ENCODE data around the gene GALNT1. TPM values are rescaled to one million over a fixed set of nuclear protein-coding genes. Genes with fewer than 3 reads are reported as not detected.

Gene GALNT1
- total and polyA plus RNA-seq, 4 experiments from 2014 or later: 27.9 to 33.0 (median 31.2) TPM

GRCh38 chr18:35733408-35733807 is 151.9 kb downstream of the GALNT1 start:
- intact Hi-C loops (cut with micrococcal nuclease): no loop called here
- H3K27me3 Mint-ChIP-seq: peaks cover 1 to 2% of the 10 kb centered on the region in 2 donors
- H3K4me3 ChIP-seq (ENCODE audit: low read length in 2 of 2): no peak overlapping the region
- H3K27ac ChIP-seq (ENCODE audit: low read depth, low read length): no peak overlapping the region
- ChIA-PET CTCF (ENCODE audit: partially characterized antibody) (interaction anchor here (1.1 kb wide), 1 partner anchor 11 kb away, joined by 3 read pairs; no protein-coding TSS in a partner anchor), POLR2A (ENCODE audit: partially characterized antibody) (no interaction called here)
- H3K4me1 ChIP-seq (ENCODE audit: insufficient read depth, low read length): no peaks in the 10 kb centered on the region
- H3K4me3 Mint-ChIP-seq: no peak overlapping the region
- H3K4me1 Mint-ChIP-seq: peaks cover 0 to 2% (median 0%) of the 10 kb centered on the region in 4 donors
- peaks cover 0 to 19% (median 7%) of the 10 kb centered on the region in 8 donors for H3K9me3 Mint-ChIP-seq
- H3K36me3 Mint-ChIP-seq: peaks cover 0 to 1% of the 10 kb centered on the region in 2 donors
- no peak overlapping the region for H3K27ac Mint-ChIP-seq
- no peaks in the 10 kb centered on the region for H3K9me3 ChIP-seq (ENCODE audit: control insufficient read depth in 1 of 2, low read length in 2 of 2)
- DNase-seq: no peak
- no peaks in the 10 kb centered on the region for H3K36me3 ChIP-seq (ENCODE audit: insufficient read depth, low read length)
- H3K27me3 ChIP-seq (ENCODE audit: insufficient read depth, low read length): no peaks in the 10 kb centered on the region

GRCh38 chr18:35736696-35737095 is 155.2 kb downstream of the GALNT1 start:
- Mint-ChIP-seq H3K4me3 (no peak overlapping the region), H3K27me3 (peaks cover 1 to 3% of the 10 kb centered on the region in 2 donors), H3K4me1 (no peaks in the 10 kb centered on the region), H3K36me3 (no peaks in the 10 kb centered on the region), H3K27ac (no peak overlapping the region), H3K9me3 (peaks cover 0 to 7% (median 3%) of the 10 kb centered on the region in 8 donors)
- no peaks in the 10 kb centered on the region for H3K4me1 ChIP-seq (ENCODE audit: insufficient read depth, low read length)
- CTCF ChIA-PET (ENCODE audit: partially characterized antibody): no interaction called here
- H3K36me3 ChIP-seq (ENCODE audit: insufficient read depth, low read length): no peaks in the 10 kb centered on the region
- DNase-seq: no peak
- no peaks in the 10 kb centered on the region for H3K27me3 ChIP-seq (ENCODE audit: insufficient read depth, low read length)
- intact Hi-C loops (cut with micrococcal nuclease): no loop called here
- POLR2A ChIA-PET (ENCODE audit: partially characterized antibody): no interaction called here
- H3K27ac ChIP-seq (ENCODE audit: low read depth, low read length): no peak overlapping the region
- no peaks in the 10 kb centered on the region for H3K9me3 ChIP-seq (ENCODE audit: control insufficient read depth in 1 of 2, low read length in 2 of 2)
- H3K4me3 ChIP-seq (ENCODE audit: low read length in 2 of 2): no peak overlapping the region

GRCh38 chr18:35739778-35740177 is 158.2 kb downstream of the GALNT1 start:
- DNase-seq: no peak
- H3K27me3 Mint-ChIP-seq: peaks cover 0 to 3% of the 10 kb centered on the region in 2 donors
- Histone ChIP-seq H3K9me3 (ENCODE audit: control insufficient read depth in 1 of 2, low read length in 2 of 2) (no peaks in the 10 kb centered on the region), H3K27ac (ENCODE audit: low read depth, low read length) (no peak overlapping the region), H3K4me3 (ENCODE audit: low read length in 2 of 2) (no peak overlapping the region), H3K36me3 (ENCODE audit: insufficient read depth, low read length) (no peaks in the 10 kb centered on the region), H3K27me3 (ENCODE audit: insufficient read depth, low read length) (no peaks in the 10 kb centered on the region), H3K4me1 (ENCODE audit: insufficient read depth, low read length) (no peaks in the 10 kb centered on the region)
- H3K9me3 Mint-ChIP-seq: peaks cover 0 to 7% (median 3%) of the 10 kb centered on the region in 8 donors
- ChIA-PET POLR2A (ENCODE audit: partially characterized antibody) (no interaction called here), CTCF (ENCODE audit: partially characterized antibody) (interaction anchor here (1.4 kb wide), 1 partner anchor 16 kb away, joined by 3 read pairs; no protein-coding TSS in a partner anchor)
- intact Hi-C loops (cut with micrococcal nuclease): no loop called here
- H3K4me3 Mint-ChIP-seq: no peak overlapping the region
- H3K36me3 Mint-ChIP-seq: no peaks in the 10 kb centered on the region
- no peaks in the 10 kb centered on the region for H3K4me1 Mint-ChIP-seq
- no peak overlapping the region for H3K27ac Mint-ChIP-seq

GRCh38 chr18:35740656-35741055 is 159.1 kb downstream of the GALNT1 start:
- Histone ChIP-seq H3K4me3 (ENCODE audit: low read length in 2 of 2) (no peak overlapping the region), H3K27me3 (ENCODE audit: insufficient read depth, low read length) (no peaks in the 10 kb centered on the region), H3K27ac (ENCODE audit: low read depth, low read length) (no peak overlapping the region), H3K4me1 (ENCODE audit: insufficient read depth, low read length) (no peaks in the 10 kb centered on the region), H3K36me3 (ENCODE audit: insufficient read depth, low read length) (no peaks in the 10 kb centered on the region), H3K9me3 (ENCODE audit: control insufficient read depth in 1 of 2, low read length in 2 of 2) (no peaks in the 10 kb centered on the region)
- Mint-ChIP-seq H3K4me3 (no peak overlapping the region), H3K36me3 (no peaks in the 10 kb centered on the region), H3K4me1 (no peaks in the 10 kb centered on the region), H3K9me3 (peaks cover 0 to 10% (median 5%) of the 10 kb centered on the region in 8 donors), H3K27ac (no peak overlapping the region), H3K27me3 (peaks cover 0 to 3% of the 10 kb centered on the region in 2 donors)
- intact Hi-C loops (cut with micrococcal nuclease): no loop called here
- no peak for DNase-seq
- CTCF ChIA-PET (ENCODE audit: partially characterized antibody): interaction anchor here (1.4 to 1.5 kb wide), 2 partner anchors 8 to 15 kb away, joined by 3 read pairs; no protein-coding TSS in a partner anchor
- POLR2A ChIA-PET (ENCODE audit: partially characterized antibody): no interaction called here

- Histone ChIP-seq H3K36me3 (ENCODE audit: insufficient read depth, low read length) (no peaks in the 10 kb centered on the region), H3K4me1 (ENCODE audit: insufficient read depth, low read length) (no peaks in the 10 kb centered on the region), H3K27ac (ENCODE audit: low read depth, low read length) (no peak overlapping the region), H3K9me3 (ENCODE audit: control insufficient read depth in 1 of 2, low read length in 2 of 2) (no peaks in the 10 kb centered on the region), H3K27me3 (ENCODE audit: insufficient read depth, low read length) (no peaks in the 10 kb centered on the region), H3K4me3 (ENCODE audit: low read length in 2 of 2) (no peak overlapping the region)
- DNase-seq: no peak
- intact Hi-C loops (cut with micrococcal nuclease): no loop called here
- H3K4me3 Mint-ChIP-seq: no peak overlapping the region
- peaks cover 0 to 7% of the 10 kb centered on the region in 2 donors for H3K27me3 Mint-ChIP-seq
- H3K36me3 Mint-ChIP-seq: no peaks in the 10 kb centered on the region
- ChIA-PET CTCF (ENCODE audit: partially characterized antibody) (interaction anchor here (1.0 kb wide), 1 partner anchor 11 kb away, joined by 3 read pairs; no protein-coding TSS in a partner anchor), POLR2A (ENCODE audit: partially characterized antibody) (no interaction called here)
- H3K4me1 Mint-ChIP-seq: no peaks in the 10 kb centered on the region
- no peak overlapping the region for H3K27ac Mint-ChIP-seq
- peaks cover 0 to 11% (median 2%) of the 10 kb centered on the region in 8 donors for H3K9me3 Mint-ChIP-seq
These were observed 162.4 kb downstream of the GALNT1 start for GRCh38 chr18:35743916-35744315.

- no peak for DNase-seq
- Histone ChIP-seq H3K4me1 (ENCODE audit: insufficient read depth, low read length) (no peaks in the 10 kb centered on the region), H3K9me3 (ENCODE audit: control insufficient read depth in 1 of 2, low read length in 2 of 2) (no peaks in the 10 kb centered on the region), H3K27ac (ENCODE audit: low read depth, low read length) (no peak overlapping the region), H3K36me3 (ENCODE audit: insufficient read depth, low read length) (no peaks in the 10 kb centered on the region), H3K4me3 (ENCODE audit: low read length in 2 of 2) (no peak overlapping the region), H3K27me3 (ENCODE audit: insufficient read depth, low read length) (no peaks in the 10 kb centered on the region)
- intact Hi-C loops (cut with micrococcal nuclease): no loop called here
- Mint-ChIP-seq H3K36me3 (no peaks in the 10 kb centered on the region), H3K4me1 (no peaks in the 10 kb centered on the region), H3K9me3 (peaks cover 0 to 6% (median 1%) of the 10 kb centered on the region in 8 donors), H3K27me3 (peaks cover 3 to 8% of the 10 kb centered on the region in 2 donors), H3K27ac (no peak overlapping the region), H3K4me3 (no peak overlapping the region)
- ChIA-PET CTCF (ENCODE audit: partially characterized antibody) (interaction anchor here (2.6 kb wide), 1 partner anchor 11 kb away, joined by 15 read pairs; no protein-coding TSS in a partner anchor), POLR2A (ENCODE audit: partially characterized antibody) (no interaction called here)
These were observed 164.3 kb downstream of the GALNT1 start for GRCh38 chr18:35745814-35746213.

- Mint-ChIP-seq H3K4me1 (no peaks in the 10 kb centered on the region), H3K9me3 (peaks cover 0 to 6% (median 1%) of the 10 kb centered on the region in 8 donors), H3K27me3 (peaks cover 3 to 7% of the 10 kb centered on the region in 2 donors), H3K4me3 (no peak overlapping the region), H3K27ac (no peak overlapping the region), H3K36me3 (no peaks in the 10 kb centered on the region)
- Histone ChIP-seq H3K27ac (ENCODE audit: low read depth, low read length) (no peak overlapping the region), H3K36me3 (ENCODE audit: insufficient read depth, low read length) (no peaks in the 10 kb centered on the region), H3K4me3 (ENCODE audit: low read length in 2 of 2) (no peak overlapping the region), H3K27me3 (ENCODE audit: insufficient read depth, low read length) (no peaks in the 10 kb centered on the region), H3K4me1 (ENCODE audit: insufficient read depth, low read length) (no peaks in the 10 kb centered on the region), H3K9me3 (ENCODE audit: control insufficient read depth in 1 of 2, low read length in 2 of 2) (no peaks in the 10 kb centered on the region)
- intact Hi-C loops (cut with micrococcal nuclease): no loop called here
- no peak for DNase-seq
- POLR2A ChIA-PET (ENCODE audit: partially characterized antibody): no interaction called here
- CTCF ChIA-PET (ENCODE audit: partially characterized antibody): interaction anchor here (2.6 kb wide), 1 partner anchor 10 kb away, joined by 15 read pairs; no protein-coding TSS in a partner anchor
These were observed 165.3 kb downstream of the GALNT1 start for GRCh38 chr18:35746826-35747339.

Data from CD4-positive, alpha-beta memory T cell (primary cell).